Measurements from ENCODE around the gene SCUBE1.

Gene SCUBE1

DNA sequence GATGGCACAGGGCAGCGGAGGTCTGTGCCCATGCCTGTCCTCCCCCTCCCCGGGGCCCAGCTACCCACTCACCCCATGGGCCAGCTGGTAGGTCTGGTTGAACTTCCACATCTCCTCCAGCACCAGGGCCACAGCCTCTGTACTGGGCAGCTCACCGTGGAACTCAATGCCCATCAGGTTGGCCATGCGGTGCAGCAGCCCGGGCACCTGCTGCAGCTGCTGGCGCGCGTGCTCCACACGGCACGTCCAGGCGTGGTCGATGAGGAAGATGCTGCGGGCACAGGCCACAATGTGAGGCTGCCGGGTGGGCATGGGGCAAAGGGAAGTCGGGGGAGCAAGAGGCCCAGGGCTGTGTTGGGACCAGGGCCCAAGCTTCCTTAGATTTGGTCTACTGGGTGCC is 162.5 kb downstream of the SCUBE1 start:
- no peak for DNase-seq

GRCh38 chr22:43179911-43180195 is 163.3 kb downstream of the SCUBE1 start:
- DNase-seq = no peak

DNA sequence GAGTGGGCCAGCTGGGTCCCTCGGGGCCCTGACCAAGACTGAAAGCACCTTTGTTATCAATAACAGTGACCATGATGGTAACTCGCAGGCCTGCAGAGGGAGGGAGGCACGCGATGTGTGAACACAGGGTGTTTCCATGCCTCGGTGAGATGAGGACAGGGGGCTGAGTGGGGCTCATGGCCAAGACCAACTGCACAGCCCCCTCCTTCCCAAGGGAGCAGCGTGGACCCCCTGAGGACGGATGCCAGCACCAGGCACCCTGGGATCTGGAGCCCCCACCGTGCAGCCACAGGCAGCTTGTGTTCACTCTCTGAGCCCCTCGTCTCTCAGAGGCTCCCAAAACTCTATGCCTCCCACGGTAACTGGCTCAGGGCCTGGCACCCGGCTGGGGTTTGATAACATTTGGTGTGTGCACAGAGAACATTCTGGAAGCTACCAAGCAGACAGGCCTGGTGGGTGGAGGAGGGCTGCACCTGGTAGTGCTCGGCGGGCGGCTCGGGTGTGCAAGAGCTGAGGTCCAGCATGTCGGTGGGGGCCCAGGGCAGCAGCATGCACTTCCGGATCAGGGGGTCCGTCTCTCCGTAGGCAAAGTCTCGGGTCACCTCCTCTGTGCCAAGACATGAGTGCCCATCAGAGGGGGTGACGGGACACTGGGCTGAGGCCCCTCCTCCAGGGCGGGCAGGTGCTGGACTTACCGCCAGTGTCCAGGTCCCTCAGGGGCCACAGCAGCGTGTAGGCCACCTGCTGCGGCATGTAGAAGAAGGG is 163.8 kb downstream of the SCUBE1 start:
- no peak for DNase-seq

GRCh38 chr22:43177479-43177878 is 165.7 kb downstream of the SCUBE1 start:
- DNase-seq = no peak

DNA sequence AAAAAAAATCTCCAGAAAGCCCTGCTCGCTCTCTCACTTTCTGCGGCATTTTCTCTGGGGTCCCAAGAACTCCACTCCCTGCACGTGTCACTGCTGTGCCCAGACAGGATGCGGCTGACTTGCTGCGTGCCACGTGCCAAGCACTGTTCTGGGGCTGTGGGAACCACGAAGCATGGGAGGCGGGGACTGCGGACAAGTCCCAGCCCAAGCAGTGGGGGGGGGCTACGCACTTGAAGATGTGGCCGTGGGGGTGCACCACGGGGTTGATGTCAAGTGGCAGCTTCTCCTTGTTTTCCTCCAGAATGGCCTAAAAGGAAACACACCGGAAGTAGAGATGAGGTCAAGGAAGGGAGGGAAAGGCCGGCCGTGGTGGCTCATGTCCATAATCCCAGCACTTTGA is 167.1 kb downstream of the SCUBE1 start:
- no peak for DNase-seq

- no peak for DNase-seq
These were observed 168.1 kb downstream of the SCUBE1 start for GRCh38 chr22:43174941-43175531.

DNA sequence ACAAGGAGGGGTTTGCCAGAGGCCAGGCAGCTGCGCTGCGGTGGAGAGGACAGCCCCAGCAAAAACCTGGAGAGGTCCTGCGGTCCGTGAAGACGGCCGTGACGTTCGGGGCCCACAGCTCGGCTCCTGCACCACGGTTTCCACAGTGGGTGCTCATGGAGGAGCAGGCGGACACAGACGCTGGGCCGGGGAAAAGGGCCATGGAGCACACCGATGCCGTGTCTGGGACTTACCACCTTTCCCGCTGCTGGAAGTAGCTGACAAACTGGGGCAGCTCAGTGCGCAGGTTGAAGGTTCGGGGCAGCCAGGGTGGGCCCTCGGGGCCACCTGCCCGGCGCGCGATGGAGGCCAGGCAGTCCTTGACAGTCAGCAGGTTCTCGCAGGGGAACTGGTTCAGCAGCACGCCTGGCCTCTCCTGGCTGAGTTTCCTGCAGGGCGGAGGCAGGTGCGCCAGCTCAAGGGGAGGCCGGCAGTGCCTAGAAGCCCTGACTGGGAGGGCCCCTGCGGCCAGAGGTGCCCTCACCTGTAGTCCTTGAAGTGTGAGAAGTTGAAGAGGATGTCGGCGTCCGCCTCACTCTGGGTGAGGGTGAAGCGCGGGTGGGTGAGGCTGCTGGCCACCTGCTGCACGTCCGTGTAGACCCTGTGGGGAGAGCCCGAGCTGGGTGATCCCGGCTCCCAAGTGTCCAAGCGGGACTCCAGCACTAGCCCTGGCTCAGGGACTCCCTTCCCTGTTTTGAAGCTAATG is 169.0 kb downstream of the SCUBE1 start:
- DNase-seq = no peak

- no peak for DNase-seq
These were observed 169.6 kb downstream of the SCUBE1 start for GRCh38 chr22:43173566-43173965.

DNA sequence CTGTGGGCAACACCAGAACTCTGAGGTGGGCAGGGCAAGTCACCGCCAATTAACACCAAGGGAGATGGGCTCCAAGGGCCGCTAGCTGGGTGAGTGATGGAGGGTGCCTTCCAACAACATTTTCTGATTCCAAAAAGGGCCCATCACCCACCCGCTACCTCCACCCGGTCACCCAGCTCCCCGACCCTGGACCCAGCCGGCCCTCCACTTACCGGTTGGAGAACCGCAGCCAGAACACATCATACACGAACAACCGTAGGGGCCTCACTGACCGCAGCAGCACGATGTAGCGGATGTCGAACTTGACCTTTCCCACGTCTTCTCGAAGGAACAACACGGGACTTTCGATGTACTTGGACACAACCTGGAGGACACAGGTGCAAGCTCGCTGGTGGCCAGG is 171.0 kb downstream of the SCUBE1 start:
- DNase-seq = no peak

- no peak for DNase-seq
These were observed 171.6 kb downstream of the SCUBE1 start for GRCh38 chr22:43171607-43172006.

GRCh38 chr22:43171019-43171491 is 172.1 kb downstream of the SCUBE1 start:
- no peak for DNase-seq

GRCh38 chr22:43170131-43170480 is 173.1 kb downstream of the SCUBE1 start:
- no peak for DNase-seq

DNA sequence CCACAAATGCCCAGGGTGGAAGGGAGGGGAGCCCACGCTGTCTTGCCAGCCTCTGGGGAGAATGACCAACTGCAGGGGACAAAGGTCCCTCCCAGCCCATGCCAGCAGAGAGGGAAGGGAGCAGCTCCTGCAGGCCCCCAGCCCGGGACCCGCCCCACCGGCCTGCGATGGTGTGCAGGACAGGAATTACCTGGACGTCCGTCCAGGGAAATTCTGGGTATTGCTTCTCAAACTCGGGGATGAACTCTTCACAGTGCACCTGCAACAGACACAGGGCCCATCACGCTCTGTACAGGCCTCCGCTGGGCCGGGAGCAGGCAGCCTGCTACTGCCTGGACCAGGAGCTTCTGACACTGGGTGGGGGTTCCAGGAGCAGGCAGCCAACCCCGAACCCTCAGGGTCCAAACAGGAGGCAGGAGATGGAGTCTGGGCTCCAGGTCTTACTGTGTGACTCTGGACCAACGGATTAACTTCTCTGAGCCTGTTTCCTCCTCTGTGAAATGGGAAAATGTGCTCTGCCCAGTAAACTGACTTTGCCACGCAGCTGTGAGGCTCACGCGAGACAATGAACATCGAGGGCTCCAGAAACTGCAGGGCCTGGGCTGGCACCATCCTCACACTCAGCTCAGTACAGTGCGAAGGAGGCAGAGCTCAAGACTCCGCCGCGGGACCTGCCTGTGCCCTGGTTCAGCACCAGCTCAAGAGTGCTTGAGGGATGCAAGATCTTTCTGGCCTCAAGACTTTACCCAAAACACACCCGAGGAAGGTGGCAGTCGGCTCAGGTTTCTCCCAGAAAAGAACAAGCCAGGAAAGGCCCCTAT is 173.7 kb downstream of the SCUBE1 start:
- no peak for DNase-seq

- no peak for DNase-seq
These were observed 174.5 kb downstream of the SCUBE1 start for GRCh38 chr22:43168471-43169309.

DNA sequence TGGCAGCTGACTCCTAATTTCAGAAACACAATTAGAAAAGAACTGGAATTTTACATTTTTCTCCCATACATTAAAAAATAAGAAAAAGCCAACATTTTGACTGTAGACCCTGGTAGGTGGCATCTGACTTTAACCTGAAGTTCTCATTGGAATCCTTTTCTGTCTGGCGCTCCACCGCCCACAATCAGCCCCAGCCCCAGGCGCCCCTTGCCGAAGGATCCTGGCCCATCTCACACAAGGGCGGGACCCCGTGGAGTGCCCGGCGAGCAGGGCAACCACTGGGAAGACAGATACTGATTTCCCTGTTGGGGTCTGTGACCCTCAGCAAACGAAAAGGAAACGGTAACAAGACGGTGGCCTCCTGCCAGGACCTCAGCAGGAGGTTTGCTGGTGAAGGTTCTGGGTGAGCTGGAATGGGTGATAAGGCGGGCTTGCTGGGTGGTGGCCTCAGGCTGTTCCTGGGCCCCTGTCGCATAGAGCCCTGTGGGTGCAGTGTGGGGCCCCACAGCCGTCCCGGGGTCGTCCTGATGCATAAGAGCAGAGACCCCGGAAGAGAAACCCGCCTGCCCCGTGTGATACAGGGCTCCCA is 176.1 kb downstream of the SCUBE1 start:
- DNase-seq = no peak

- no peak for DNase-seq
These were observed 176.8 kb downstream of the SCUBE1 start for GRCh38 chr22:43166132-43166930.

DNA sequence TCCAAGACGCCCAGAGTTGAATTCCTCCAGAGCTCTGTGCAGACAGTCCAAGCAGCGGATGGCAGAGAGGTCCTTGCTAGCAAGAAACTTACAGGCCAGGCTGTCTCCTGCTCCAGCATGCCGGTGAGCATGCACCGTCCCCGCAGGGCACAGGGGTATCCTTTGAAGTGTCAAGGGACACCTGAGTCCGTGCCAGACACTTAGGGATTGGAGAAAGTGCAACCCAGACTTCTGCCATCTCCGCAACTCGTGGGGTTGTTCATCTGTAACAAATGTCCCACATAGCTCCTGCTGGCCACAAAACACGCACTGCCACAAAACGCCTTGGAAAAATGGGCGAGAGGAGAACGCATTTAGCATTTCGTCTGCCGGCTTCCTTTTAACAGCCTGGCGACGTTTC is 178.5 kb downstream of the SCUBE1 start:
- no peak for DNase-seq

- DNase-seq = no peak
These were observed 179.9 kb downstream of the SCUBE1 start for GRCh38 chr22:43163241-43163795.

DNA sequence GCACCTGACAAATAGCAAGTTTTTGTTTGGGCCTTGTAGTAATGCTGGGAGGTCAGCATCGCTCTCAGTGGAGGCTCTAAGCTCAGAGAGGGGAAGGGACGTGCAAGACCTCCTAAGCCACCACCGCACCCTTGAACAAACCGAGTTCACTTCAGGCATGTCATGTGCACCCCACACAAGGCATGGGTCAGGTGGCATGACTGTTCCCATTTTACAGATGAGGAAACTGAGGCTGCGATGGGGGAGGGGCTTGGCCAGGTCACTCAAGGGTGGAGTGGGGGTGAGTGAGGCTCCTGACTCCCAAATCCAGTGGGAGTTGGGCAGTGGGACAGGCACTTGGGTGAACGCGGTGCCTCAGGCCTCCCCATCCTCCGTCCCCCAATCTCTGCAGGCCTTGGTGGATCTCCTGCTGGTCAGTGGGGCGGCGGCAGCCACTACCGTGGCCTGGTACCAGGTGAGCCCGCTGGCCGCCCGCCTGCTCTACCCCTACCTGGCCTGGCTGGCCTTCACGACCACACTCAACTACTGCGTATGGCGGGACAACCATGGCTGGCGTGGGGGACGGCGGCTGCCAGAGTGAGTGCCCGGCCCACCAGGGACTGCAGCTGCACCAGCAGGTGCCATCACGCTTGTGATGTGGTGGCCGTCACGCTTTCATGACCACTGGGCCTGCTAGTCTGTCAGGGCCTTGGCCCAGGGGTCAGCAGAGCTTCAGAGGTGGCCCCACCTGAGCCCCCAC is 180.6 kb downstream of the SCUBE1 start:
- no peak for DNase-seq

Data from nucleus accumbens (tissue), 56 donors.